CD4-positive, alpha-beta T cell treated with Interleukin-1 beta for 1 hour (primary cell): Measurements from ENCODE around the gene VPS35L.
"Not testable (repeated sequence)": the region's sequence is repeated elsewhere in the genome, so short reads cannot be mapped to it uniquely, and the experiment has no call there.

Experiments
- DNase-seq, 2 donors: peaks; one replicate each; pipeline ENCODE4 v3.0.0-alpha.2; 2020 to 2022

The VPS35L gene

DNA sequence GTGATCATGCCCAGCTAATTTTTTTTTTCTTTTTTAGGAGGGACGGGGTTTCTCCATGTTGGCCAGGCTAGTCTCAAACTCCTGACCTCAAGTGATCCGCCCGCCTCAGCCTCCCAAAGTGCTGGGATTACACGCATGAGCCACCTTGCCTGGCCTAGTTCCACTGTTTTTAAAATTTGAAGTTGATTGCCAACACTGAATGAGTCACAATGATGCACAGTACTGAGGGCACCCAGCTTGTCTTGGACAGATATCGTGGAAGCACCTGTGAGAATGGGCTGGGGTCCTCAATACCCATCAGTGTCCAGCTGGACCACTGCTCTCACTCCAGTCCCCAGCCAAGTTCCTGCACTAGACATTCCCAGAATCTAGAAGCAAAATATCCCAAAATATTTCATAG lies 160.1 kb downstream of the VPS35L start:
- no peak for DNase-seq

DNA sequence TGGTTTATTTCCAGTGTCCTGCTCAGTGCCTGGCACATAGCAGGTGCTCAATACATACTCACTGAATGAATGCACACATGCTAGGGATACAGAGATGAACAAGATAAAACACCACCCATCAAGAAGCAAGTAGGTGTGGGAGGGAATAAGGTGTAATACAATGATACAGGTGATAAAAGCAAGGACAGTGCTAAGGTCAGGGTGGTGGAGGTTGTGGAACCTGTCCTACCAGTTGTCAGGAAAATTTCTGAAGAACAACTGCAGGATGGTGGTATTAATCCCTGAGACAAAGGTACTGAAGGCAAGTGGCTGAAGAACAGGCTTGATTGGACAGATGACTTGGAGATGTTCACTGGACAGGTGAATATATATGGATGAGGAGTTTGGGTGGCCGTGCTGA lies 160.7 kb downstream of the VPS35L start:
- no peak for DNase-seq

- DNase-seq: not testable (repeated sequence)
Observed at GRCh38 chr16:19716728-19717127, 161.2 kb downstream of the VPS35L start.

DNA sequence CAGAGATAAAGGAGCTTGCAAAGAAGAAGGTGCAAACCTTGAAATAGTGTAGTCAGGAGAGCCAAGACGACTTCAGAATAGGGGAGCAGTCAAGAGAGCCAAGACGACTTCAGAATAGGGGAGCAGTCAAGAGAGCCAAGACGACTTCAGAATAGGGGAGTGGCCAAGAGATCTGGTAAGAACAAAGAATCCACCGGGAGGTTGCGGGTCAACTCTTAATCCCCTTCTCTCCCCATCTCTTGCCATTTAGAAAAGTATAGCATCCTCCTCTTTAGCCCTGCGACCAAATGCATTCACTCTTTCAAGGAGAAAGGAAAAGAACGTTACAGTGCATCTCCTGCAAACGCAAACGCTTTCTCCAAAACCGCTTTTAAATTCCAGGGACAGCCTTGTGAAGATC lies 161.8 kb downstream of the VPS35L start:
- no peak for DNase-seq

- DNase-seq: peak; percentile 90 to 92
Observed at GRCh38 chr16:19717741-19718623, 162.5 kb downstream of the VPS35L start, which contains the start of the genes IQCK and KNOP1. TSS of gene IQCK (plus strand) at chr16:19718271. CDS start at chr16:19718307, 36 bp downstream. TSS of gene KNOP1 (minus strand) at chr16:19718227. CDS start at chr16:19715035, 3,192 bp downstream.

GRCh38 chr16:19718624-19718965 lies 163.1 kb downstream of the VPS35L start:
- DNase-seq: no peak

- no peak for DNase-seq
Observed at GRCh38 chr16:19722269-19722952, 166.9 kb downstream of the VPS35L start.

DNA sequence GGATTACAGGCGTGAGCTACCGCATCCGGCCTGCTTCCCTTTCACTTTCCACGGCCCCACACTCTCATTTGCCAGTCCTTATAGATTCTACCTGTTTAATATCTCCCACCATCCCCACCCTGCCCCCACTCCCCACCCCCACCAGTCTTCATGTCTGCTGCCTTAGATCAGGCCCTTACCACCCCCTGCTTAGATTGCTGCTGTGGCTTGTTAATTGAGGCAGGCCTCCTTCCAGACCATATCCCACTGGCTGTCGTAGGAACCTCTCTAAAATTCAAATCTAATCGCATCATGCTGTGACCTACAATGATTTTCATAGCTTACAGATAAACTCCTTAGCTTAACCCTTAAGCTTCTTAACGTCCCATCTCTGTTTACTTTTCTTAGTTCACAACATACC lies 167.5 kb downstream of the VPS35L start:
- DNase-seq: no peak

- no peak for DNase-seq
Observed at GRCh38 chr16:19728636-19728965, 173.1 kb downstream of the VPS35L start.

GRCh38 chr16:19733551-19733950 lies 178.0 kb downstream of the VPS35L start:
- DNase-seq: no peak

GRCh38 chr16:19735074-19735867 lies 179.8 kb downstream of the VPS35L start:
- DNase-seq: no peak

GRCh38 chr16:19737306-19738038 lies 182.0 kb downstream of the VPS35L start:
- no peak for DNase-seq

DNA sequence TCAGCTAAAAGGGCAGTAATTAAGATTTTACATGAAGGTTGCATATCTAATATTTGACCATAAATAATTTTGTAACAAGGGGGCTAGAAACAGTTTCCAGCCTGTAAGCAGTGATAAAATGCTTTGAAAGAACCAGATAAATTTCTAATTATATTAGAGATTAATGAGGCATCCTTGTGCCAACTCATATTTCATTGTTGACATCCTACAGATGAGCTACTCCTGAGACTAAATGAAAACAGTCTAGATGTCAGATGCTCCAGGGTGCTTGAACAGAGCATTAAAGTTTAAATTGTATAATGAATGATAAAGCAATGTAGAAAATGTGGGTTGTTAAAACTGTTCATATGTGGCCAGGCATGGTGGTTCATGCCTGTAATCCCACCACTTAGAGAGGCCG lies 185.9 kb downstream of the VPS35L start:
- DNase-seq: no peak

DNA sequence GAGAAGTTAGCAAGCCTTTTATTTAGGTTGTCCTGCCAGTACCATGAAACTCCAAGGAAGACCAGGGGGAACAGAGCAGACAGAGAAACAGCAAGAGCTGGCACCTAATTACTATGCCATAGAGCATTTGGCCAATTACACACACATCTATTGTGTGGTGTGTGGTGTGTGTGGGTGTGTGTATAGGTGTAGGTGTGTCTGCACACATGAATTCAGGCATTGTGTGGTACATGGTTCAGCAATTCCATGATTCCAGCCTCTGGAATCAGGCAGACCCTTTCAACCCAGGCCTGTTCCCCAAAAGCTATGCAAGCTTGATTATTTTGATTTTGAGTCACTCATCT lies 188.3 kb downstream of the VPS35L start:
- no peak for DNase-seq

DNA sequence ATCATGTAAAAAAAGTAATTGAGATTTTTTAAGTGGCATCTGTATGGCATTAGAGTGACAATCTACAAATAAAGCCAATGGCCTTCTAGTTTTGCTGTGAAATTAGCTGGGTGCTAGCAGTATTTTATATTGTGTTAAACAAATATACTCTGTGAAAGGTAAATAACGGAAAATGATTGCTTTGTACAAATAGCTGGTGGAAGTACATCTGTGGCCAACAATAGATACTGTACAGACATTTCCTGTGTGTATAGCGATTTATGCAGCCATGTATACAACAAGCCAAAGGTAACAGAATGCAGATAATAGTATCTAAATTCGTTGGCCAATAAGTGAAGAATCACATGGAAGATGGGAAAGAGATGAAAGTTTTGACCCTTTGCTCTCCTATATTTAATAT lies 189.2 kb downstream of the VPS35L start:
- DNase-seq: no peak

GRCh38 chr16:19745286-19746010 lies 189.9 kb downstream of the VPS35L start:
- DNase-seq: no peak

GRCh38 chr16:19746561-19746960 lies 191.1 kb downstream of the VPS35L start:
- no peak for DNase-seq

GRCh38 chr16:19748389-19749168 lies 193.1 kb downstream of the VPS35L start:
- DNase-seq: no peak

DNA sequence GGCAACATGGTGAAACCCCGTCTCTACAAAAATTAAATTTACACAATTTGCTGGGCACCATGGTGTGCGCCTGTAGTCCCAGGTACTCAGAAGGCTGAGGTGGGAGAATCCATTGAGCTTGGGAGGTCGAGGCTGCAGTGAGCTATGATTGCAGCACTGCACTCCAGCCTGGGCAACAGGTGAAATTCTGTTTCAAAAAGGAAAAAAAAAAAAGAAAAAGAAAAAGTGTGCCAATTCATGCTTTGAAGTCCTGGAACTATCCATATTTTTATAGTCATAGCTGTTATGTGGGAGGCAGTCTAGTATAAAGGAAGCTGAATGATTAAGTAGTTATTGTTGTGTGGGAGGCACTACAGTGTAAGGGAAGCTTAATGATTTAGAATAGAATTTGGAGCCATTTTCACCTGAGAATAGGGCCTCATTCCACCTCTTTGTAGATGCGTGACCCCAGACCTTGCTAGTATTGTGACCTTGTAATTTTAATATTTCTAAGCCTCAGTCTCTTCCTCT lies 194.1 kb downstream of the VPS35L start:
- DNase-seq: no peak
